Smooth muscle cell (in vitro differentiated cells): Measurements from ENCODE around the gene PSKH1. TPM values are rescaled to one million over a fixed set of nuclear protein-coding genes. Genes with fewer than 3 reads are reported as not detected.
"Not testable (repeated sequence)": the region's sequence is repeated elsewhere in the genome, so short reads cannot be mapped to it uniquely, and the experiment has no call there.

Experiments used
- DNase-seq: peaks from one replicate; lab custom pipeline; 2025; ENCODE audit not compliant: unreplicated experiment; lab: John Stamatoyannopoulos, UW
- H2AFZ ChIP-seq: fragments of 200-600 bp; sonication (generic); 2 replicates; pipeline ENCODE4 v1.6.0; 2016; ENCODE audit warnings: antibody characterized with exemption, low read depth, mild to moderate bottlenecking
- H3F3A ChIP-seq: fragments of 200-600 bp; sonication (generic); 2 replicates; pipeline ENCODE4 v1.6.0; 2017; ENCODE audit warnings: antibody characterized with exemption, low read depth
- H3K27ac ChIP-seq: fragments of 200-600 bp; sonication (generic); 2 replicates; pipeline ENCODE4 v1.5.1; 2016; ENCODE audit warnings: low read depth, mild to moderate bottlenecking
- H3K27me3 ChIP-seq: fragments of 200-600 bp; sonication (generic); 2 replicates; pipeline ENCODE4 v1.6.1; 2016; ENCODE audit warnings: low read depth, mild to moderate bottlenecking
- H3K36me3 ChIP-seq: fragments of 200-600 bp; sonication (generic); 2 replicates; pipeline ENCODE4 v1.5.1; 2016; ENCODE audit warnings: low read depth
- H3K4me1 ChIP-seq: fragments of 200-600 bp; sonication (generic); 2 replicates; pipeline ENCODE4 v1.5.1; 2016; ENCODE audit warnings: low read depth
- H3K4me2 ChIP-seq: fragments of 200-600 bp; sonication (generic); 2 replicates; pipeline ENCODE4 v1.6.0; 2016; ENCODE audit warnings: mild to moderate bottlenecking
- H3K4me3 ChIP-seq: fragments of 200-600 bp; sonication (generic); 2 replicates; pipeline ENCODE4 v1.5.1; 2016; ENCODE audit warnings: mild to moderate bottlenecking
- H3K79me2 ChIP-seq: fragments of 200-600 bp; sonication (generic); 2 replicates; pipeline ENCODE4 v1.6.0; 2016; ENCODE audit warnings: low read depth, mild to moderate bottlenecking
- H3K9ac ChIP-seq: fragments of 200-600 bp; sonication (generic); 2 replicates; pipeline ENCODE4 v1.6.0; 2016; ENCODE audit warnings: low read depth
- H3K9me3 ChIP-seq: fragments of 200-600 bp; sonication (generic); replicated peaks from 2 replicates; pipeline ENCODE4 v1.5.1; 2016; ENCODE audit warnings: low read depth
- H4K20me1 ChIP-seq: fragments of 200-600 bp; sonication (generic); 2 replicates; pipeline ENCODE4 v1.6.0; 2016; ENCODE audit warnings: low read depth
- CTCF ChIP-seq: fragments of 200-600 bp; sonication (generic); IDR thresholded peaks from 2 replicates; pipeline ENCODE4 v1.5.1; 2017; ENCODE audit warnings: borderline replicate concordance, mild to moderate bottlenecking, antibody characterized with exemption; ENCODE audit not compliant: insufficient read depth, poor library complexity, severe bottlenecking
- whole genome bisulfite sequencing: methylation state at CpG from one replicate; pipeline ENCODE4 v1.1.7; 2016; ENCODE audit warnings: low lambda C conversion rate; 5-methylcytosine and 5-hydroxymethylcytosine counted together
- polyA plus RNA-seq: library from polyadenylated mRNA; unstranded; fragments of >200 nt; fragmentation: Nextera tagmentation; extraction: Ambion mirVana; gene quantifications from 2 replicates; pipeline ENCODE4 v1.2.1, GENCODE V29; 2016
- total RNA-seq: library from RNA; depleted of rRNA; stranded (reverse); fragments of >200 nt; gene quantifications from 2 replicates; pipeline ENCODE4 v1.2.3, GENCODE V29; 2014

The PSKH1 gene
- total and polyA plus RNA-seq, 2 experiments from 2014 or later, result 15.3 to 36.0 TPM

- peak within 1 kb of the TSS; percentile 83 for H3K4me3 ChIP-seq
- TF ChIP-seq CTCF, result no peak
- peak within 1 kb of the TSS; percentile 98 for H3K4me2 ChIP-seq
- peaks cover 46% of the 10 kb centered on the region for H3K79me2 ChIP-seq
- no peaks in the 10 kb centered on the region for H3K36me3 ChIP-seq
- H3K9ac ChIP-seq, result peak within 1 kb of the TSS; percentile 97
- H3F3A ChIP-seq, result no peaks in the 10 kb centered on the region
- no peaks in the 10 kb centered on the region for H3K9me3 ChIP-seq
- H4K20me1 ChIP-seq, result peaks cover 42% of the 10 kb centered on the region
- 30% methylated on average over 22 of the region's 78 CpGs for WGBS
- DNase-seq, result peak; percentile 50
- peak within 1 kb of the TSS; percentile 82 for H2AFZ ChIP-seq
- peaks cover 20% of the 10 kb centered on the region for H3K4me1 ChIP-seq
- H3K27me3 ChIP-seq, result no peaks in the 10 kb centered on the region
- peak within 1 kb of the TSS; percentile 91 for H3K27ac ChIP-seq
These were observed 75.6 kb downstream of the PSKH1 start, which contains the start of gene SLC12A4 for GRCh38 chr16:67968400-67969253. Gene SLC12A4 (minus strand): TSS chr16:67968637. CDS start chr16:67968553, 84 bp downstream.

- Histone ChIP-seq H3K27ac (peak overlapping the region; percentile 91), H3K4me2 (peak overlapping the region; percentile 98), H3K27me3 (no peaks in the 10 kb centered on the region), H4K20me1 (peaks cover 34% of the 10 kb centered on the region), H3F3A (no peaks in the 10 kb centered on the region), H3K4me1 (peaks cover 20% of the 10 kb centered on the region), H2AFZ (peak overlapping the region; percentile 82), H3K9ac (peak overlapping the region; percentile 97), H3K79me2 (peaks cover 38% of the 10 kb centered on the region), H3K36me3 (no peaks in the 10 kb centered on the region), H3K9me3 (no peaks in the 10 kb centered on the region), H3K4me3 (peak overlapping the region; percentile 83)
- no peak for DNase-seq
- 48% methylated on average over 28 of the region's 40 CpGs for WGBS
- TF ChIP-seq CTCF, result no peak
These were observed 76.4 kb downstream of the PSKH1 start for GRCh38 chr16:67969254-67970039.

- Histone ChIP-seq H3K4me2 (no peak overlapping the region), H3K4me1 (peaks cover 13% of the 10 kb centered on the region), H3F3A (no peaks in the 10 kb centered on the region), H3K79me2 (peaks cover 21% of the 10 kb centered on the region), H3K4me3 (no peak overlapping the region), H3K27ac (no peak overlapping the region), H3K9ac (no peak overlapping the region), H3K9me3 (no peaks in the 10 kb centered on the region), H3K36me3 (no peaks in the 10 kb centered on the region), H4K20me1 (peaks cover 17% of the 10 kb centered on the region), H3K27me3 (no peaks in the 10 kb centered on the region), H2AFZ (no peak overlapping the region)
- 94% methylated on average over 9 of the region's 9 CpGs for WGBS
- no peak for DNase-seq
- TF ChIP-seq CTCF, result no peak
These were observed 78.1 kb downstream of the PSKH1 start for GRCh38 chr16:67971111-67971510.

- H3K4me3 ChIP-seq, result not testable (repeated sequence)
- WGBS, result 87% methylated on average over 7 of the region's 7 CpGs
These were observed 79.2 kb downstream of the PSKH1 start for GRCh38 chr16:67972285-67972684.

More at GRCh38 chr16:67972285-67972684, 79.2 kb downstream of the PSKH1 start:
- not testable (repeated sequence) for H4K20me1 ChIP-seq, H3K27ac ChIP-seq, H3K27me3 ChIP-seq, H2AFZ ChIP-seq, H3K4me2 ChIP-seq, DNase-seq, H3K4me1 ChIP-seq, H3K9ac ChIP-seq, H3K79me2 ChIP-seq, H3F3A ChIP-seq, H3K36me3 ChIP-seq, H3K9me3 ChIP-seq
